HG02885 (cell line): ENCODE results near the gene HOXA13.

ENCODE experiments used
- ATAC-seq: cut with Tn5 transposase; IDR thresholded peaks from one replicate; pipeline ENCODE4 v1.9.1; 2021; ENCODE audit warnings: mild to moderate bottlenecking; ENCODE audit not compliant: unreplicated experiment, poor library complexity

Gene HOXA13

DNA sequence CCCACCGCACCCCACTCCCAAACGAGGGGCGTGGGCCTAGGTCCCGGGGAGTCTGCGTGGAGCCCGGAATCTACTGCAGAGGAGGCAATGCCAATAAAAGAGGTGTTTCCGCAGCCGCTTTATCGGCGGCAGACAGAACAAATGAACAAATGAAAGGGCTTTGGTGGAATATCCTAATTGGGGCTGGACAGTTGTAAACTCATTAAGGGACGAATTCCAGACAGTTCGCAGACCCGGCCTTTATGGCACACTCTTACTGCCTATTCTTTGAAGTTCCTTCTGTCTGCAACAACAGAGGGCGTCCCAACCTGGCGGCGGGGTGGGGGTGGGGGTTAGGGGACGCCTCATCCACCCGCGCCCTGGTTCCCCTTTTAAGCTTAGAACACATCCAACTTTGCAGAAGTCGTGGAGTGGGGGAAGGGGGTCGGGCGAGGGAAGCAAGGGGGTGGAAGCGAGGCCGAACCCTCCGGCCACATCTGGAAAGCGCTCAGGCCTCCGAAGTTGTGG is 38.6 kb downstream of the HOXA13 start:
- no peak for ATAC-seq

DNA sequence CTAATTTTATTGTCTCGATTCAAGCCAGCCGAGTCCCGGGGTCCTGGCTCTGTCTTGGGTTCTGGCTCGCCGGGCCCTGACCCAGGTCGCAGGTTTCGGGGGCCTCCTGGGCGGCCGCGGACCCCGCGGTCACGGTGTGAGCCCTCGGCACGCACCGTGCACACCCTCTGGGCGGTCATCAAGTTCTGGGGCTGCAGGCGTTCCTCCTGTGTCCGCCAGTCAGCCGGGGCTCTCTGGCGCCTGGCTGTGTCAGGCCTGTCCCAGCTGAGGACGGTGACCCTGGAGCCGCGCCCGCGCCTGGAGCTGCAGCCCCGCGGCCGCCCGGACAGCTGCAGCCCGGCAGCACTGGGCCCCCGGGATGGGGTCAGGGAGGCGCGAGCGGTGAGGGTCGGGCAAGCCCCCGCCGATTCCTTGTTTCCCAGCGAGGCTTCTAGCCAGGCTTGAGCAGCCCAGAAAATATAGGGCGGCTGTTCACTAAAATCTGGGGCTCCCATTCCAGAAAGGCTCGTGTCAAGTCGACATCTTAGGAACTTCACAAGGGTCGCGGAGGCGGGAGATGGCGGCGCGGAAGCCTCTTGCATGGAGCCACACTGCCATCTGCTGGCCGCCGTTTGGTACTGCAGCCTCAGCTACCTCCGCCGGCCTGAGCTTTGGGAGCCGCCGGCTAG is 39.2 kb downstream of the HOXA13 start:
- peak; percentile 70 for ATAC-seq

DNA sequence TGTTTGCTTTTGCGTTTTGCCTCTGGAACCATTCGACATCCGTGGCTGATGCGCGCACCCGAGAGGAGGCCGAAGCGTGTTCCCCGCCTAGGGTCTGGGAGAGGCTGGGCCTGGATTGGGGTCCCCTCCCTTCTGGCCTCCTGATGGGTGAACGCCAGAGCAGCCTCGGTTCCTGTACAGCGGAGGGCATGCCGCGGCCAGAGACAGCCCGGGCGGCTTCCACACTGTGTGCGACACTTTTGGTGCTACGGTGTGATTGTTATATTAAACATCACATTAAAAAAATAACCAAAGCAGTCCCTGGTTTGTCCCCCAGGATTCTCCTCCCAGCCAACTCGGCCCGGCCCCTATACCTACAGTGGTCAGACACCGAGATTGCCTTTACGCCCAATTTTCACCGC is 39.7 kb downstream of the HOXA13 start:
- ATAC-seq = peak; percentile 6

DNA sequence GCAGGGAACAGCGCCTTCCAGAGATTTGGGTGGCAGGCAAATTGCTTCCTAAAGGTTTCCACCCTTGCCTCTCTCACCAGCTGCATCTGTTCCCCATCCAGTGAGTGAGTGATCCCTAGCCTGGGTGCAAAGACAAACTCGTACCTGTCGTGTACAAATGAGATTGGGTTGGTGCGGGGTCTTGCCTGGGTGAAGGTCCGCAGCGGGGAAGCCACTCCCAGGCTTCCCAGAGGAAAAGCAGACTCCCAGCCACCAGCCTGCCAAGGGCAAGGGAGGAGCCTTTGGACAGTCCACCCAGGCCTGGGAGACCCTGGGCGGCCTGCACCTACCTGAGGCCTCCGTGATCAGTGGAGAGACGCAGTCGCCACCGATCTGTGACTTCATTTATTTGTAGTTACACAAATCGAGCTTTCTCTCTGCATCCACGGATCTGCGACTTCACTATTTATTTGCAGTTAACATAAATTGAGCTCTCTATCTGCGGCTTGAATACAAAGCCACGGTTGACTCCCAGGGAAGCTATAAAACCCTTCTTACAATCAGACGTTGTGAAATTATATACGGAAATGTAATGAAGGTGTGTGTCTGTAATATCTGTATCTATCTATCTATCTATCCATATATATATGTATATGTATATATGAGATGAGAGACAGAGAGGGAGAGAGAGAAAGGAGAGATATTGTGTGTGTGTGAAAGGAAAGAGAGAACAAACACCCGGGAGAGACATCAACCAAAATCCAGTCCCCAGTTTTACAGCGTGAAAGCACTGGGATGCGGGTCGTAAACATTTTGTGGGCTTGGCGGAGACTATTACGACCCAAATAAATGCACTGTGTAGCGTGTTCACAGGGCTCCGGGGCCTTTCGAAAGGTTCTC is 40.4 kb downstream of the HOXA13 start:
- ATAC-seq = no peak

DNA sequence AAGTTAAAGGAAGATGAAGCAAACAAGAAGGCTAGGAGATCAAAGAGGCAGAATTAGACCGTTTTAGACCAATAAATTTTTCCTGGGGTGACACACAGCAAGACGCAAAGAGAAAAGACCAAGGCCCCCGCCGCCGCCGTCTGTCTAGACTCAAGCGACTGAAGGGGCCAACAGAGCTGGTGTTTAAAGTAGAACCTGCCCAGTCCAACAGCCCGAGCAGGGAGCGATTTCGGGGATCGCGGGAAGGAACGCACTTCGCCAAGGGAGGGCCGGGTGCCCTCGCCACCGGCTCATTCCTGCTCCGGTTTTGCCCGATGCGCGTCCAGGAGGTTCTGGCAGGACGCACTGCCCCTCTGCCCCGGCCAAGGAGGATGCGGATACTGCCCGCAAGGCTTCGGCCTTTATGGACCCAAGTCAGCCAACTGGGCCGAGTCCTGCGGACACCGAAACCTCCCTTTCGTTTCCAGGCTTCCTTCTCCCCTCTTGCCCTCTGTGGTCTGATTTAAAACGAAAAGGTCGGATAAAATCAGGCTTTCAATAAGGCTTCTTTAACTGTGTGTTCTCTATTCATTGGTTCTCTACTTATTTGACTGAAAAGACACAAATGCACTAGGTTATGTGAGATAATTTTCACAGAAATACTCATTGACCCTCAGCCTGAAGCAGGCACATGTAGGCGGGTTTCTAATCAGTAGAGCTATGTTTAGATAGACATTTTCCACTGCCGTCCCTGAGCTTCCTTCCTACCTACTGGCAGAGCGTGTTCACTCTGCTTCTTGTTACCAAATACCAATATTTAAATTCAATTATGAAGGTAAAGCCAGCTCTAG is 41.2 kb downstream of the HOXA13 start:
- no peak for ATAC-seq

DNA sequence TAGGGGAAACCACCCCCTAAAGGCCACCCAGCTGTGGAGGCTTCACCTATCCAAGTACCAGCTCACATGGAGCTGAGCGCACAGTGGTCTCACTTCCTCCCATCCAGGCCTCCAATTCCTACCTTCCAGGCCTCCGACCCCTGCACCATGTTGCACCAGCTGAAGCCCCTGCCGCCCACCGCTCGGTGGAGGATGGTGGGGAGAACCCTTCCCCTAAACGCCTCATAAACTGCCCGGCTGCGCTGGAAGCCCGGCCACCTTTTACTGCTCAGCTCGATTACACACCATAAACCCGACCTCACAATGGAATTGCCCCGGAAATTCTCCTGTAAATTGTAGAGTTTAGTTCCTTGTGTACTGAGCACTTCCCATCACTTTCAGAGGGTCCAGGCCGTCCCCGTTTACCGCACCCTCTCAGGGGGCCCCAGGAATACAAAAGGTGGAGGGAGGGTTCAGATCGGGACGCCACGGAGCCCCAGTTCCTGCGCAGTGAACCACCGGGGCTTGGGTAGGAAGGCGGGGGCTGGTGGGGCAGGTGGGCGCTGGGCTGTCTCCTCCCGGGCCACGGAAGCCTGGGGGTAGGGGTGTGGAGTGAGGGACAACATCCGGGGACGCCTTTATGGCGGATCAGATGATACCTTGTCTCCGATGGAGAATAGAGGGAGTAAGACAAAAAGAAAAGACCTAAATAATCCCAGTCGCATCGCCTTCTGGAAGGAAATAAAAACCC is 42.0 kb downstream of the HOXA13 start:
- ATAC-seq = no peak

DNA sequence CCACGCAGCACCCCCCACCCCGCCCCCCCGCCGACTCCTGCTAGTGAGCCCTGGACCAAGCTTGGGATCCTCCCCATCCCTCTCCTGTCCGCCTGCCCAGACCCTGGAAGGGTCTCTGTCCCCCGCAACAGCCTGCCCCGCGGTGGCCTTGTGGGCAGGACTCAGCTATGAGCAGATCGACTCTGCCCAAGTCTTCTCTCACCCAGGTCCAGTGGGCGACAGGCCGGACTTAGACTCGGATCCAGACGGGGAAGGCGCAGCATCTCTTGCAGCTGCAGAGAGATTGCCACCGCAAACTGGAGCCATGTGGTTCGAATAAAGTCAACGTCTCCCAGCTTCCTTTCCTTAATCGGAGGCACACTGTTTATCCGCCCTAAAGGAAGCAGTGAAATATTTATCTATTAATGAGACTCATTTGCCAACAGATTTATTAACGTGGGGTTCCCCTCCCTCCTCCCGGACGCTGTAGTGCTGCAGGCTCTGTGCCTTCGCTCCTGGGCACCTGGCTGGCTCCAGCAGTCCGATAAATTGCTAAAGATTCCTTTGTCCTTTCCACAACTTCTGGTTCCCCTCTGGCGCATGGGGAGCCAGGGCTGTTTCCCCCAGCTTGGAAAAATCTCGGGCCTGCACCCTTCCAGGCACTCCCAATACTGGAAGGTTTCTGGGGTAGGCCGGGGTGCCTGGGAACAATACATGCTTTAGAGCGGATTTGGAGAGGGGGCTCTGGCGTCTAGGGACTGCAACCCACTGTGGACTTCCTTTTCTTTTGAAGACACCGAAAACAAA is 42.8 kb downstream of the HOXA13 start:
- ATAC-seq = no peak

DNA sequence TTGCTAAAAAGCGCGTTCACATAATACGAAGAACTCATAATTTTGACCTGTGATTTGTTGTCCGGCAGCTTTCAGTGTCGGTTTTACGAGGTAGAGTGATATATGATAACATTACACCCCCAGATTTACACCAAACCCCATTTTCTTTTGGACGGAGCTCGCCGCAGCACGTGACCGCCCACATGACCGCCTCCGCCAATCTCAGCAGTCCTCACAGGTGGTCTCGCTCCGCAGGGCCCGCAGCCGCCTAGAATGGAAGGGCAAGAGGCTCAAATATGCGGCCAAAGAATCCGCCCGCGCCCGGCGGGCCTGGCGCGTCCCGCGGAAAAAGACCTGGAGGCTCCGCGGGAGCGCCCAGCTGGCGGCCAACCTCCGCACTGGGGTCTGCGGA is 43.4 kb downstream of the HOXA13 start, which contains the start of gene HOXA7:
HOXA7 (minus strand) TSS at position 168 of the 391 bp plus-strand sequence; CDS start at position 38, 130 bp downstream.
- no peak for ATAC-seq

DNA sequence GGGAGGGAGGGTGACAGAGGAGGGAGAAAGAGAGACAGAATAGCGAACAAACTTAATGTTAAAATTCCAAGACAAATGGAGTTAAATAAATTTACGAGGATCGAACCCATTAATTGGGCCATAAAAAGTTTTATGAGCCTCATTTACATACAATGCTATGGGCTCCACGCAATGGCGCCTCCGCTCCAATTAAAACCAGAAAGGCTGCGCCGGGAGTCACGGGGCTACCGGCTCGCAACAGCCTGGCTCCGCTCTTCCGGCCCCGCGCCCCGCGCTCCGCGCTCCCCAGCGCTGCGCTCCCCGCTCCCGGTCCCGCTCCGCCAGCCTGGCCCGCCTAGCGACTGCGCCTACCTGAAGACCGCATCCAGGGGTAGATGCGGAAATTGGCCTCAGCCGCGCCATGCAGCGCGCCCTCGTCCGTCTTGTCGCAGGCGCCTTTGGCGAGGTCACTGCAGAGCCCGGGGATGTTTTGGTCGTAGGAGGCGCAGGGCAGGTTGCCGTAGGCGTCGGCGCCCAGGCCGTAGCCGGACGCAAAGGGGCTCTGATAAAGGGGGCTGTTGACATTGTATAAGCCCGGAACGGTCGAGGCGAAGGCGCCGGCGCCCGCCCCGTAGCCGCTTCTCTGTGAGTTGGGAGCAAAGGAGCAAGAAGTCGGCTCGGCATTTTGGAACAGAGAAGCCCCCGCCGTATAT is 43.9 kb downstream of the HOXA13 start:
- ATAC-seq = no peak

DNA sequence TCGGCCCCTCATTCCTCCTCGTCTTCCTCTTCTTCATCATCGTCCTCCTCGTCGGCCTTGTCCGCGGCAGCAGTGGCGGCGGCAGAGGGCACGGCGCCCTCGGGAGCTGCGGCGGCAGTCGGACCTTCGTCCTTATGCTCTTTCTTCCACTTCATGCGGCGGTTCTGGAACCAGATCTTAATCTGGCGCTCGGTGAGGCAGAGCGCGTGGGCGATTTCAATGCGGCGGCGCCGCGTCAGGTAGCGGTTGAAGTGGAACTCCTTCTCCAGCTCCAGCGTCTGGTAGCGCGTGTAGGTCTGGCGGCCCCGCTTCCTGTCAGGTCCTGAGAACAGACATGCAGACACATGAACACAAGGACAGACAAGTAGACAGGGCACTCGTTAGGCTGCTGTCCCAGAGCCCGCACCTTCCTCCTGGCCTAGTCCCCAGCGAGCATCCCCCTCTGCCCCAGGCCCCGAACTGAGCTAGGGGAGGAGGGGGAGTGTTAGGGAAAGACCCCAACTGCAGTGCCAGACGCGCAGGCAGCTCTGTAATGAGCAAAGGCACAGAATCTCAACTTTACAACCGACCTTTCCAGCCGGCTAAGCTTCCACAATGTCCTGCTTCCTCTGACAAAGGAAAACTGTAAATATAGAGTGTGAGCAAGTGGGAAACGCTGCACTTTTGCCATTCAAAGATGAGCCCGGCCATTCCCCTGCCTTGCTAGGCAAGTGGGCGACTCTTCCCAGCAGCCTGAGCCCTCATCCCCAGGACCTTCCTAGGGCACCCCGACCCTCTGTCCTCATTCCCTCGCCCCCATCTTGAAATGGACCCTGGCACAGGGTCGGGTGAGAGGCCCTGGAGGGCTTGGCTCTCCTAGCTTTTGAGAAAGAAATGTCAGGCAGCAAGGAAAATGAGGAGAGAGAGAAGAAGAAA is 44.7 kb downstream of the HOXA13 start:
- no peak for ATAC-seq

DNA sequence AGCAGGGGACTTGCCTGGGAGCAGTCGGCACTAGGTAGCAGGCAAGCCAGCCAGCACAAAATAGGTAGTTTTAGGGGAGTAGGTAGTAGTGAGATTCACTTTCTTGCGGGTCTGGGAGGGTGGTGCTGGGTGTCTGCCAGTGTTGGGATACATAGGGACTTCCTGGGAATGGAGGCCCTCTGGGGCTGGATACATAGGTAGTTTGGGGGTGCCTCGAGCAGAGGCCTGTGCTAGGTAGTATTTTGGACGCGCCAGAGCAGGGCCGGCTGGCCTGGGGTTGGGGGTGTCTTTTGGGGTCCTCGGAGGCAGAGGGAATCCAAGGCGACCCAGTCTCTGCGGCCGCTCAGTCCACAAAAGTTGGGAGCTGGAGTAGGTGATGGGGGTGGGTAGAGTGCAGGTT is 45.5 kb downstream of the HOXA13 start:
- no peak for ATAC-seq

DNA sequence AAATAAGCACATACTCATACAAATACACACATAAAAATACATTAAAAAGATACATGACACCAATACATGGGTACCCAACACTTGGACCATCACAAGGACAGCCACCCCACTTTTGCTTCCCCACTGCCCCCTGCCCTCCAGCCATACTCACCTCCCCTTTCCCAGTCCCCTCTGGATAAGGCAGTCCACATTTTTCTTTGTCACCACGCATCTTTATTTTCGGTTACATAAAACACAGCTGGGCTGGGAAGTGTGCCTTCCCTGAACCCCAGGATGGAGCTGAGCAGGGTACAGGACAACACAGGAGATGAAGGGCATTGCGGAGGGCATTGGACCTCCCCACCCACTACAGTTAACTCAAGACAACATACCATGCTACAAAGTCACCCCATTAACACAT is 46.4 kb downstream of the HOXA13 start:
- no peak for ATAC-seq

DNA sequence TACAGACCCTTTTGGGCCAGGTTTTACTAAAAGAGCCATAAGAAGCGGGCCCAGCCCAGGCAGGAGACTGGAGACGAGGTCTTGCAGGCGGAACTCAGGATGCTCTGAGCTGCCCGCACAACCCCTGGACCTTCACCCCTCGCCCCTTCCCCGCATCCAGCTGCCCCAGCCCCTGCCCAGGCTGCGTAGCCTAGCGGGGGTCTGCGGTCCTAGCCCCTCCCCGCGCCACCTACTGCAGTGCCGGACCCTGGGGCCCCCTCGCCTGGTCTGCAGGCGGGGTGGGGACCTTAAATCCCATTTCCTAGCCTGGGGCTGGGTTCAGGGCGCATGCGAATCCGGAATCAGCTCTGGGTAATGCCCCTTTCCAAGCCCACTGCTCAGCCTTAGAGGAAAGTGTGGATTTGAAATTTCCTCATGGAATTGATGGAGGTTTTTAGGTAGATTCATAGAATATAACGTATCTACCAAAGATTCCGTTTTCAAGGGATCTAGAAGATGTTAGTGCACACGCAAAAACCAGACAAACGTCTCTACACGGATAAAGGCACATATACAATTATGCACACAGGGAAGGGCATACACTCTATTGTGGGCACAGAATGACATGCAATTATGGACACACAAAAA is 47.0 kb downstream of the HOXA13 start:
- no peak for ATAC-seq

DNA sequence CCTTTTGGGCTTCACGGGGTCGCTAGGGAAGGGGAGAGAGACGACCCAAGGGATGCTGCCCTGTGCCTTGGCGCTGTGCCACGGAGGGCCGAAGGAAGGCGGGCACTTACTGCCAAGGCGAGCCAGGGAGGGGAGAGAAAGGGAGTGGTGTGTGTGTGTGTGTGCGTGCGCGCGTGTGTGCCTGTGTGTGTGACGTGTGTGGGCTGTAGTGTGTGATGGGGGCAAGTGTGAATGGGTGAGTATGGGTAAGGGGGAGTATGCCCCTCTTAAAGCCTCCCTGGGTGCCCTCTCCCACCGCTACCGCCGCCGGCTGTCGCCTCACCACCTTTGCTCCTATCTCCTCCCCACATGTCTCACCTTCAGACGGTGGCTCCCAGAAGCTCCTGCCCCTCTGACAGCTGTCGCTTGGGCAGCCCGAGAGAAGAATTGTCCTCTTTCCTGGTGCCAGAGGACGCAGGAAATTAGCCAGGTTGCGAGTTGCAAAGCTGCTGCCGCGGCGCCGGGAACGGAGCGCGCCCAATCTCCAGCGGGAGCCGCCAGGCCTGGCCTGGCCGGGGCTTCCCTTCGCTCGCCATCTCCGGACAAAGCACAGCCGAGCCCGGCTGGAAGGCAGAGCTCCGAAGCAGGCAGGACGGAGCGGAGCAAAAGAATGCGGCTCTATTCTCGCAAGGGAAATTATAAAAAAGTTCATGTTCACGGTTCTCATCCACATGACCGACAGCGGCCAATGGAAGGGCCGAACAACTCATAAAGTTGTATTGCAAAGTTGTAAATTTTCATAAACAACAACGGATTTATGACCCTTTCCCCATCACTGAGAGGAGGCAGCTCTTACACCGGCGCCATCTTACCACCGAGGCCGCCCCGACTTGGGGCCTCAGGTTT is 47.7 kb downstream of the HOXA13 start, which contains the start of gene HOXA3:
HOXA3 (minus strand) TSS at position 653 of the 885 bp plus-strand sequence. CDS start 41,943 bp downstream, outside the sequence.
- no peak for ATAC-seq

DNA sequence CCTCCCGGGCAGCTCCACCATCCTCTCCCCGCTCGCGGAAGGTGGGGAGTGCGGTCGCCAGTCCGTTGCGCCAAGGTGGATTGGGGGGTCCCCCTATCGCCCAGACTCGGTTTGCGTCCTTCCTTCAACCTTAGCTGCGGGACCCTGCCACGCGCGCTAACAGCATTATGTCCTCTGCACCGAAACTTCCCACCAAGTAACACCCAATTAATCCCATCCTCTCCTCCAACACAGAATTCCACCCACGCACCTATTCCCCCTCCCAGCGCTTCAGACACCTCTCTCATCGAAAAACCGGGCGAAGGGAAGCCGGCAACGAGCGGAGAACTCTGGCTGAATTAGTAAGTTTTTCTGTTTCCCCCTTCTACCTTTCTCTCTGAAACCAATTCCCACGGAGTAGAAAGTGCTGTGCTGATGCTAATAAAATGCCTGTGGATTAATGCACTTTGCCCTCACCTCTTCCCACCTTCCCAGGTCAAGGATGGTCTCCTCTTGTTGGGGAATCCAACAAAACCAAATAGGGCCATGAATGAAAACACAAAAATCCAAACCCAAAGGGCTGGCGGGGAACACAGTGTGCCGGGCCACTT is 48.5 kb downstream of the HOXA13 start:
- ATAC-seq = no peak
